ENCODE measurements around the gene STXBP5L. TPM values are rescaled to one million over a fixed set of nuclear protein-coding genes. Genes with fewer than 3 reads are reported as not detected.

STXBP5L gene
- total RNA-seq, 1 experiment from 2014 or later: 5.9 TPM

GRCh38 chr3:120875989-120876388, 32.0 kb upstream of the STXBP5L start (continued):
- no peak for TF ChIP-seq ZNF512 (CRISPR knock-in tag; IDR thresholded peaks at IDR 0.05; ENCODE audit: borderline replicate concordance)
- TF ChIP-seq ZMAT4 (CRISPR knock-in tag; IDR thresholded peaks at IDR 0.05): no peak
- no peak for TF ChIP-seq CREB1 (CRISPR knock-in tag; IDR thresholded peaks at IDR 0.05)

GRCh38 chr3:120879411-120879810, 28.6 kb upstream of the STXBP5L start:
- no peak for ATAC-seq
- TF ChIP-seq ZNF512 (CRISPR knock-in tag; IDR thresholded peaks at IDR 0.05; ENCODE audit: borderline replicate concordance) (no peak), NFATC4 (CRISPR knock-in tag; IDR thresholded peaks at IDR 0.05) (no peak), USF2 (CRISPR knock-in tag; IDR thresholded peaks at IDR 0.05) (no peak), CREM (CRISPR knock-in tag; IDR thresholded peaks at IDR 0.05) (no peak), MXD4 (CRISPR knock-in tag; IDR thresholded peaks at IDR 0.05; ENCODE audit: borderline replicate concordance) (no peak), ZNF317 (CRISPR knock-in tag; IDR thresholded peaks at IDR 0.05; ENCODE audit: borderline replicate concordance, low read depth) (no peak), ZNF138 (CRISPR knock-in tag; conservative IDR thresholded peaks at IDR 0.05) (no peak), E2F5 (CRISPR knock-in tag; IDR thresholded peaks at IDR 0.05) (no peak), ZNF532 (CRISPR knock-in tag; IDR thresholded peaks at IDR 0.05; ENCODE audit: borderline replicate concordance) (no peak), NFE2L1 (CRISPR knock-in tag; IDR thresholded peaks at IDR 0.05) (no peak), FOXJ3 (CRISPR knock-in tag; IDR thresholded peaks at IDR 0.05; ENCODE audit: borderline replicate concordance) (no peak)
- Mint-ChIP-seq H3K36me3 (no peaks in the 10 kb centered on the region), H3K27ac (no peak overlapping the region), H3K4me3 (no peak overlapping the region), H3K27me3 (ENCODE audit: low read depth) (no peaks in the 10 kb centered on the region), H3K4me1 (peaks cover 26% of the 10 kb centered on the region), H3K9me3 (no peaks in the 10 kb centered on the region)
- CTCF ChIA-PET: interaction anchor here (0.5 kb wide), 1 partner anchor 908 kb away, joined by 3 read pairs; no protein-coding TSS in a partner anchor
- DNase-seq (ENCODE audit: low spot score): no peak
- POLR2A ChIA-PET: no interaction called here

GRCh38 chr3:120892921-120893320, 15.1 kb upstream of the STXBP5L start:
- Mint-ChIP-seq H3K4me3 (no peak overlapping the region), H3K36me3 (peaks cover 18% of the 10 kb centered on the region), H3K27me3 (ENCODE audit: low read depth) (no peaks in the 10 kb centered on the region), H3K4me1 (0 out of 2 replicates have a peak, but pooled peaks cover 2% of the 10 kb centered on the region), H3K9me3 (peaks cover 29% of the 10 kb centered on the region), H3K27ac (no peak overlapping the region)
- TF ChIP-seq AR (CRISPR knock-in tag; IDR thresholded peaks at IDR 0.05) (no peak), IRF2 (CRISPR knock-in tag; IDR thresholded peaks at IDR 0.05; ENCODE audit: borderline replicate concordance, low read depth) (no peak)
- ChIA-PET POLR2A (no interaction called here), CTCF (interaction anchor here (0.8 kb wide), 1 partner anchor 15 kb away, joined by 3 read pairs; the partner anchor contains the start of gene STXBP5L)
- DNase-seq (ENCODE audit: low spot score) (no peak), ATAC-seq (no peak)

Data from WTC11 (cell line).